Activated gamma-delta T cell treated with anti-CD3 and anti-CD28 coated beads, Interleukin-2, amount 50 U/mL, for 16 hours (primary cell): Measurements from ENCODE around the gene DRAP1.
A peak's percentile ranks its signal among the peaks of the same experiment; 100 is the strongest.

Source experiments
- DNase-seq: peaks from one replicate; pipeline ENCODE4 v3.0.0-alpha.2; 2020; ENCODE audit warnings: low read depth

Gene DRAP1

GRCh38 chr11:65919141-65919572 lies at the start of gene DRAP1:
DRAP1 (plus strand) TSS chr11:65919426; CDS start chr11:65919502, 76 bp downstream.
- peak; percentile 99 for DNase-seq

GRCh38 chr11:65869643-65870306 lies 49.5 kb upstream of the DRAP1 start:
- DNase-seq = no peak

GRCh38 chr11:65870307-65870658 lies 48.9 kb upstream of the DRAP1 start:
- DNase-seq = no peak

GRCh38 chr11:65870706-65871681 lies 48.2 kb upstream of the DRAP1 start:
- no peak for DNase-seq

GRCh38 chr11:65871811-65872548 lies 47.2 kb upstream of the DRAP1 start:
- no peak for DNase-seq

GRCh38 chr11:65872586-65873317 lies 46.5 kb upstream of the DRAP1 start, which contains the start of gene EFEMP2:
EFEMP2 (minus strand) TSS chr11:65872800; CDS start chr11:65872354, 446 bp downstream.
- no peak for DNase-seq

GRCh38 chr11:65873318-65874156 lies 45.7 kb upstream of the DRAP1 start:
- peak; percentile 94 for DNase-seq

- no peak for DNase-seq
Measured at GRCh38 chr11:65879617-65880016, 39.6 kb upstream of the DRAP1 start, which contains the start of gene CTSW. CTSW (plus strand) TSS chr11:65879837; CDS start chr11:65879855, 18 bp downstream.

GRCh38 chr11:65880027-65880426 lies 39.2 kb upstream of the DRAP1 start:
- no peak for DNase-seq

- DNase-seq = no peak
Measured at GRCh38 chr11:65880844-65881421, 38.3 kb upstream of the DRAP1 start.

GRCh38 chr11:65882120-65883057 lies 36.8 kb upstream of the DRAP1 start:
- DNase-seq = no peak

- DNase-seq = no peak
Measured at GRCh38 chr11:65883058-65883761, 36.0 kb upstream of the DRAP1 start.

- DNase-seq = no peak
Measured at GRCh38 chr11:65883786-65884715, 35.2 kb upstream of the DRAP1 start.

- peak; percentile 75 for DNase-seq
Measured at GRCh38 chr11:65884716-65885092, 34.5 kb upstream of the DRAP1 start.

- DNase-seq = no peak
Measured at GRCh38 chr11:65885231-65885630, 34.0 kb upstream of the DRAP1 start.

GRCh38 chr11:65885808-65886536 lies 33.3 kb upstream of the DRAP1 start:
- no peak for DNase-seq
